Dendritic cell treated with granulocyte-macrophage colony-stimulating factor and Interleukin-4, amounts not matched to agents 40 ng/mL and 50 ng/mL, for 4 days (primary cell): ENCODE measurements around the gene EXOC3L4.

Experiments used
- H3K27ac Mint-ChIP-seq: one replicate; pipeline ENCODE4 v1.8.0; 2022; ENCODE audit warnings: mild to moderate bottlenecking, mixed read lengths
- H3K27me3 Mint-ChIP-seq: one replicate; pipeline ENCODE4 v1.8.0; 2022; ENCODE audit warnings: mild to moderate bottlenecking, mixed read lengths
- H3K36me3 Mint-ChIP-seq: one replicate; pipeline ENCODE4 v1.8.0; 2022; ENCODE audit warnings: low read depth, mixed read lengths
- H3K4me1 Mint-ChIP-seq: one replicate; pipeline ENCODE4 v1.8.0; 2022; ENCODE audit warnings: low read depth, mixed read lengths
- H3K4me3 Mint-ChIP-seq: one replicate; pipeline ENCODE4 v1.8.0; 2022; ENCODE audit warnings: mild to moderate bottlenecking, moderate library complexity, mixed read lengths
- H3K9me3 Mint-ChIP-seq: one replicate; pipeline ENCODE4 v1.8.0; 2022; ENCODE audit warnings: mixed read lengths
- intact Hi-C: fragments of 100-400 bp; cut with micrococcal nuclease; formaldehyde crosslinking; loops from one replicate; pipeline ENCODE4 v1.15.0; 2022

EXOC3L4 gene

DNA sequence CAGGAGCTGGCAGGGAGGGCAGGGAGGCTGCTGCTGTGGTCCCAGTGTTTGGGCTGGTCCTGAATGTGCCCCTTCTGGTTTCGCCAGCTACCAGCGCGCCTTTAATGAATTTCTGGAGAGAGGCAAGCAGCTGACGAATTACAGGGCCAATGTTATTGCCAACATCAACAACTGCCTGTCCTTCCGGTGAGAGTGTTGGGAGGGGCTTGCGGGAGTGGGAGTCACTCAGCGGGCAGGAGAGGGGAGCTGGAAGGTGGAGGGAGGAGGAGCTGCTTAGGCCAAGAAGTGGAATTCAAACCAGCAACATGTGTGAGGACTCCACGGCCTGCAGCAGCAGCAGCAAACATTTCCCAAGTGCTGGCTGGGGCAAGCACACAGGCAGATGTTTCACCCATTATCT lies 36.4 kb downstream of the EXOC3L4 start:
- Mint-ChIP-seq H3K36me3 (peaks cover 99% of the 10 kb centered on the region), H3K4me3 (no peak overlapping the region), H3K4me1 (peaks cover 61% of the 10 kb centered on the region), H3K9me3 (no peaks in the 10 kb centered on the region), H3K27ac (no peak overlapping the region), H3K27me3 (no peaks in the 10 kb centered on the region)
- intact Hi-C loops: no loop called here

- intact Hi-C loops: no loop called here
- Mint-ChIP-seq H3K27ac (no peak overlapping the region), H3K36me3 (peaks cover 99% of the 10 kb centered on the region), H3K4me3 (no peak overlapping the region), H3K9me3 (no peaks in the 10 kb centered on the region), H3K4me1 (peaks cover 61% of the 10 kb centered on the region), H3K27me3 (no peaks in the 10 kb centered on the region)
These were observed 37.1 kb downstream of the EXOC3L4 start for GRCh38 chr14:103131580-103131979.

DNA sequence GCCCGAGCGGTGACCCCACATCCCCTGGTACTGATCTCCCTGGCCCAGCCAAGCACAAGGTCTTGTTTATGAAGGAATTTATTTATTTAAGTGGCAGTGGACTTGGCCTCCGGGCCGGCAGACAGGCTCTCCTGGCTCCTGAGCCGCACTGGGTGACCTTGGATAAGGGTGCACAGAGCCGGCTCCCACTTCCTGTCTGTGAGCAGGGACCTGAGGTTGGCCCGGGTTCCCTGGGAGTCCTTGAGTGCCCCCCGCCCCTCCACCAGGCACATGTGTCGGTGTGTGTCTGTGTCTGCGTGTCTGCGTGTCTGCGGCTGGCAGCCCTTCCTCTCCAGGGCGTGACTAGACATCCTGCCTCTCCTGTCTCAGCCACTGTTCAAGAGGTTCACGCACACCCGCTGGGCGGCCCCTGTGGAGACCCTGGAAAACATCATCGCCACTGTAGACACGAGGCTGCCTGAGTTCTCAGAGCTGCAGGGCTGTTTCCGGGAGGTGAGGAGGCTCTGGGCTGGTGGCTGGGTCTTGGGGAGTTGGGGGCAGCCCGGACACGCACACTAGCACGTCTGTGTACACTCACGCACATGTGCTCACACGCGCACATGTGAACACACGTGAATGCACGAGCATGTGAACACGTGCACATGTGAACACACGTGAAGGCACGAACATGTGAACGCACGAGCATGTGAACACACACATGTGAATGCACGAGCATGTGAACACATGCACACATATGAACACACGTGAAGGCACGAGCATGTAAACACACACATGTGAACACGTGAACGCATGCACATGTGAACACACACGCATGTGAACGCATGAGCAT lies 38.1 kb downstream of the EXOC3L4 start:
- Mint-ChIP-seq H3K36me3 (peaks cover 96% of the 10 kb centered on the region), H3K4me3 (no peak overlapping the region), H3K4me1 (peaks cover 66% of the 10 kb centered on the region), H3K27me3 (no peaks in the 10 kb centered on the region), H3K9me3 (no peaks in the 10 kb centered on the region), H3K27ac (no peak overlapping the region)
- intact Hi-C loops: no loop called here

DNA sequence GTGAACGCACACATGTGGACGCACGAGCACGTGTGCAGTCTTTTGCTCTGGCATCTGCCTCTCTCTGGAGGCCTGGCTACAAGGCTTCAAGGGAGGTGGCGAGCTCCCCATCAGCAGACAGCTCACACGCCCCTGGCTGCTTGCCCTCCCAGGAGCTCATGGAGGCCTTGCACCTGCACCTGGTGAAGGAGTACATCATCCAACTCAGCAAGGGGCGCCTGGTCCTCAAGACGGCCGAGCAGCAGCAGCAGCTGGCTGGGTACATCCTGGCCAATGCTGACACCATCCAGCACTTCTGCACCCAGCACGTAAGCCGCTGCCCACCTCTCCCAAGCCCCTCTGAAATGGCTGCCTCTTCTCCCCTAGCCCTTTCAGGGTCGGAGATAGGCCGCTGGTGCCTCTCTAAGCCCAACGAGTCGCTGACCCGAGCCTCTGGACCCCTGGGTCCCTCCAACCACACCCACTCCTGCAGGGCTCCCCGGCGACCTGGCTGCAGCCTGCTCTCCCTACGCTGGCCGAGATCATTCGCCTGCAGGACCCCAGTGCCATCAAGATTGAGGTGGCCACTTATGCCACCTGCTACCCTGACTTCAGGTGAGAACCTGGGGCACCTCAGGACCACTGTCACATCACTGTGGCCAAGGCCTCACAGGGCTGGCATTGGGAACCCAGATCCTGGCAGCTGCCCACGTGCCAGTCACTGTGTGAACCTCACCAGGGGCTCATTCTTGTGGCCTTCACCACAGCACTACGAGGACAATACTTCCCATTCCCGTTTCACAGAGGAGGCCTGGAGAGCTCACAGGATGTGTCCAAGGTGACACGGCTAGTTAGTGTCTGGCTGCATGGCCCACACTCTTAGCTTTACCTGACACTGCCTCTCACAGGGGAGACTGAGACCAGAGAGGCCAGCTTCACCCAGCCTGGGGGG lies 39.0 kb downstream of the EXOC3L4 start:
- Mint-ChIP-seq H3K36me3 (peaks cover 87% of the 10 kb centered on the region), H3K27me3 (peaks cover 1% of the 10 kb centered on the region), H3K4me1 (peaks cover 66% of the 10 kb centered on the region), H3K9me3 (no peaks in the 10 kb centered on the region), H3K4me3 (no peak overlapping the region), H3K27ac (no peak overlapping the region)
- intact Hi-C loops: no loop called here

DNA sequence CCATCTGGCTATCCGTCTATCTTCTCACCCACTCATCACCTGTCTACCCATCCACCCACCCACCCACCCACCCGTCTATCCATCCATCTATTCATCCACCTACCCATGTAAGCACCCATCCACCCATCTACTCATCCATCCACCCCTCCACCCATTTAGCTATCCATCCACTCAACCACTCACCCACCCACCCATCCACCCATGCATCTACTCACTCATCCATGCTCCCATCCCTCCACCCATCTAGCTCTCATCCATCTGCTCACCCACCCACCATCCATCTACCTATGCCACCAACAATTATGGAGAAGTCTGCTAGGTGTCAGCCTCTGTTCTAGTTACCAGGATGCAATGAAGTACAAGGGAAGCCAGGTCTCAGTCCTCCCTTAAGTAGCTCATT lies 39.9 kb downstream of the EXOC3L4 start:
- intact Hi-C loops: no loop called here
- no peak overlapping the region for H3K27ac Mint-ChIP-seq
- H3K4me1 Mint-ChIP-seq: peaks cover 66% of the 10 kb centered on the region
- peaks cover 78% of the 10 kb centered on the region for H3K36me3 Mint-ChIP-seq
- peaks cover 6% of the 10 kb centered on the region for H3K27me3 Mint-ChIP-seq
- no peak overlapping the region for H3K4me3 Mint-ChIP-seq
- no peaks in the 10 kb centered on the region for H3K9me3 Mint-ChIP-seq

DNA sequence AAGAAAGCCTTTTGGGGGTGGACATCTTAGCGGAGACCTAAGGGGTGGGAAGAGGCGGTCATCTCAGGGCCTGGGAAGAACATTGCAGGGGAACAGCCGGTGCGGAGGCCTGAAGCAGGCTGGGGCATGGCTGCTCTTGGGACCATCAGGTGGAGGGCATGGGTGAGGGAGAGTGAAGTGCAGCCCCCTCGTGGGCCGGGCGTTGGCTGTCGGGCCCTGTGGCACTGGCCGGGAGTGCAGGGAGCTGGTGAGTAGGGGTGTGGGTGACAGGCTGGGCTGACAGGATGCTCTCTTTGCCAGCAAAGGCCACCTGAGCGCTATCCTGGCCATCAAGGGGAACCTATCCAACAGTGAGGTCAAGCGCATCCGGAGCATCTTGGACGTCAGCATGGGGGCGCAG lies 40.4 kb downstream of the EXOC3L4 start:
- peaks cover 60% of the 10 kb centered on the region for H3K4me1 Mint-ChIP-seq
- H3K4me3 Mint-ChIP-seq: no peak overlapping the region
- intact Hi-C loops: no loop called here
- H3K27me3 Mint-ChIP-seq: peaks cover 6% of the 10 kb centered on the region
- H3K36me3 Mint-ChIP-seq: peaks cover 73% of the 10 kb centered on the region
- no peak overlapping the region for H3K27ac Mint-ChIP-seq
- no peaks in the 10 kb centered on the region for H3K9me3 Mint-ChIP-seq

DNA sequence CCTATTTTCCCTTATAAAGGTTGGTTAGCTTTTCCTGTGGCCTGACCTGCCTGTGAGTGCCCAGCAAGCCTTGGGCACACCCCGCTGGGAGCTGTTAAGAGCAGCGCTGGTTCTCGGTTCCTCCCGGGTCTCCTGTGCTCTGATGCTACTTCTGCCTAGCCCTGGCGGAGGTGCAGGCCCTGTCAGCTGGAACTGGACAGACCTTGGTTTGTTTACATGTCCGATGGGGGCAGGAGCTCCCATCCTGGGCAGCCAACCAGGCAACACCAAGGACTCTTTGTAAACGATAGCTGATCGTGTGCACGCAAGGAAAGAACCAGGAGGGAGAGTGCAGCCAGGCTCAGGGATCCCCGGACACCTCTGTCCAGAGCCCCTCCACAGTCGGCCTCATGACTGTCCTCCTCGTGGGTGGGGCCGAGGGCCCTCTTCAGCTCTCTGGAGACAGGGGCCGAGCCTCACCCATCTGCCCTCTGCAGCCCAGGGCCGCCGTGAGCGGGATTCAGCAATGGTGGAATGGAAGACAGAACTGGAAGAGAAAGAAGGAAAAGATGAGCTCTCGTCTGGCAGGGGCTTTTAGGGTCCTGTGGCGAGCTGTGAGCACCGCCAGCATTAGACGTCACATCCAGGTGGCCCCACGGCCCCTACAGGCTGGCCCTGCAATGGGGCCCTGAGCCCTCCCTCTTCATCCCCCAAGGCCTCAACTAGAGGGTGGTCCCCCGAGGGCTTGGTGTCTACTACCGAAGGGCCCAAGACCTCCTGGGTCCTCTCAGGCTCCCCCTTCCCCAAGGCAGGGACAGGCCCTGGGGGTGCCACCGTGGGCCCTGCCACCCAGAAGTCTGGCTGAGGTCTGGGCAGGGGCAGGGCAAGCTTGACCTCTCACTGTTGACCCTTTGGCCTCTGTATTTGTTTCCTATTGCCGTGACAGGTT lies 41.1 kb downstream of the EXOC3L4 start:
- intact Hi-C loops: no loop called here
- H3K36me3 Mint-ChIP-seq: peaks cover 66% of the 10 kb centered on the region

GRCh38 chr14:103136388-103137271 lies 42.1 kb downstream of the EXOC3L4 start:
- Mint-ChIP-seq H3K4me3 (no peak overlapping the region), H3K27me3 (peaks cover 14% of the 10 kb centered on the region), H3K36me3 (peaks cover 56% of the 10 kb centered on the region), H3K27ac (peak overlapping the region; percentile 10), H3K9me3 (no peaks in the 10 kb centered on the region), H3K4me1 (peaks cover 70% of the 10 kb centered on the region)
- intact Hi-C loops: no loop called here

More for the DNA sequence above, 41.1 kb downstream of the EXOC3L4 start:
- H3K27ac Mint-ChIP-seq: peak overlapping the region; percentile 10
- H3K27me3 Mint-ChIP-seq: peaks cover 6% of the 10 kb centered on the region
- H3K9me3 Mint-ChIP-seq: no peaks in the 10 kb centered on the region
- no peak overlapping the region for H3K4me3 Mint-ChIP-seq
- H3K4me1 Mint-ChIP-seq: peaks cover 64% of the 10 kb centered on the region

- Mint-ChIP-seq H3K9me3 (no peaks in the 10 kb centered on the region), H3K36me3 (peaks cover 44% of the 10 kb centered on the region), H3K27ac (peak overlapping the region; percentile 78), H3K27me3 (peaks cover 23% of the 10 kb centered on the region), H3K4me3 (peak overlapping the region; percentile 28), H3K4me1 (peaks cover 70% of the 10 kb centered on the region)
- intact Hi-C loops: no loop called here
These were observed 43.3 kb downstream of the EXOC3L4 start for GRCh38 chr14:103137689-103138300.

DNA sequence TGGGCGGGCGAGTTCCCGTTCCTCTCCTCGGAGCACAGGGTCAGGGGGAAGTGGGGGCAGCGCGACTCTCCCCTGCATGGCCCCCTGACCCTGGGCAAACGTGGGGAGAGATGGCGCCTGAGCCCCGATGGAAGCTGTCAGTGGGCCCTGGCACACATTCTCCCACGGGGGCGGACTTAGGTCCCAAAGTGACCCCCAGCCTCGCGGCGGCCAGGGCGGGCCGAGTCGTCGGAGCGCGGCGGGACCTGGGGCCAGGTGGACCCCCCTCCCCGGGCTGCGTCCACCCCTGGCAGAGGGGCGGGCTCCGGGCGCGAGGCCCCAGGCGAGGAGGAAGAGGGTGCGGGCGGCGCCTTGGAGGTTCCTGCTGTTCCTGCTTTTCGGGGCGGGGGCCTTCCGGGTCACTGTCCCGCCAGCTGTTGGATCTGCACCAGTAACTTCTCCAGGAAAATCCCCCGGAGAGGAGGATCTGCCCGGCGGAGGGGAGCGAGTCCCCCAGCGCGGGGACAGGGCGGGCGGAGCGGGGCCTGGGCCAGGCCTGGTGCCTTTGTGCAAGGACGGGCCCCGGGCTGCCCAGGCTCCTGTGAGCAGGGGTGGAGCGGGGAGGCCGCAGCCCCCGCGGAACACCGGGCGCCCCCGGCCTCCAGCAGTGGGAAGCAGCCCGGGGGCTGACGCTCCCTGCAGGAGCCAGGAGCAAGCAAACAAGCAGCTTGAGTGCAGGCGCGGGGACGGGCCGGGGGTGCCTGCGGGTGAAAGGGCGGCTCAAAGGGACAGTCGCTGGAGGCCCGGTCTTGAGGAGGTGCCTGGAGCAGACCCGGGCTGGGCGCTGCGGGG lies 44.0 kb downstream of the EXOC3L4 start:
- no peaks in the 10 kb centered on the region for H3K9me3 Mint-ChIP-seq
- H3K4me3 Mint-ChIP-seq: peak overlapping the region; percentile 64
- peak overlapping the region; percentile 78 for H3K27ac Mint-ChIP-seq
- intact Hi-C loops: no loop called here
- peaks cover 30% of the 10 kb centered on the region for H3K27me3 Mint-ChIP-seq
- H3K4me1 Mint-ChIP-seq: peaks cover 69% of the 10 kb centered on the region
- peaks cover 37% of the 10 kb centered on the region for H3K36me3 Mint-ChIP-seq

DNA sequence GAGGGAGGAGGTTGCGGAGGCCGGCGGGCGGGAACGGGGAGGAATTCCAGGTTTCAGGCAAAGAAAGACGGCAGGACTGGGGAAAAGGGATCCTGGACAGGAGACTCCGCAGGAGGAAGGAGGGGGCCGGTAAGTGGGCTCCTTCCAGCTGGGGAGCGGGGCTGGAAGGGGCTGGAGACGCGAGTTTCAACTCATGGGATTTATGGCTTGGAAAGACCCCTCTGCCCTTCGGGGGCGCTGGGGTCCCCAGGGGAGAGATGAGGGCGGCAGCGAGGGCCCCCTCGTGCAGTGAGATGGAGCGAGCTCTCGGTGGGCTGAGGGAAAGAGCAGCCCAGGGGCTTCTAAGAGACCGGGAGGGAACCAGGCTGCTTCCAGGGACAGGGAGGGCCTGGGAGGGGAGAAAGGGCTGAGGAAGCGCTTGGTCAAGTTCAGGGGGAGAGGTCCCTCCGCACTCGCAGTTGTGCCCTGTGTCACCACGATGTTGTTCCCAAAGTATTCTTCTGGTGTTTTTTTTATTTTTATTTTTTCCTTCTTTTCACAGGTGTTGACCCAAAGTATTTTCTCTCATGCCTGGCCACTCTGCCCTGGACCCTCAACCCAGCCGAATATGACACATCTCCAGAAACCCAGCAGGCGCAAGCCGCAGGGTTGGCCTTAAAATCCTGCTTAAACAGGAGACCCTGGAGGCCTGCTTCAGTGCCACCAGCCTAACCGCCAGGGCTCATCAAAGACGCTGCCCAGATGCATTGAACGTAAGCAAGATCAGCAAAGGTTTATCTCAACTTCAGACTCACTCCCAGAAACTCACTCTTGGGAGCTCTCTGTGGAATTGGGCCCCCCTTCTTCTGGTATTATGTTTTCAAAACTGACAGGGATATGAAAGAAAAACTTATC lies 44.9 kb downstream of the EXOC3L4 start:
- peaks cover 61% of the 10 kb centered on the region for H3K4me1 Mint-ChIP-seq
- peak overlapping the region; percentile 78 for H3K27ac Mint-ChIP-seq
- peaks cover 28% of the 10 kb centered on the region for H3K36me3 Mint-ChIP-seq
- peaks cover 31% of the 10 kb centered on the region for H3K27me3 Mint-ChIP-seq
- H3K9me3 Mint-ChIP-seq: no peaks in the 10 kb centered on the region
- H3K4me3 Mint-ChIP-seq: peak overlapping the region; percentile 64
- intact Hi-C loops: loop anchor here (2.0 kb wide), 2 partner anchors 35 to 153 kb away; no protein-coding TSS in a partner anchor
